Activated CD4-positive, CD25-positive, alpha-beta regulatory T cell treated with anti-CD3 and anti-CD28 coated beads, Interleukin-2, amount 50 U/mL, for 72 hours (primary cell): ENCODE data around the gene SERGEF.
"Not testable (repeated sequence)": the region's sequence is repeated elsewhere in the genome, so short reads cannot be mapped to it uniquely, and the experiment has no call there.

ENCODE experiments used
- DNase-seq: peaks from one replicate; pipeline ENCODE4 v3.0.0; 2021

SERGEF gene

GRCh38 chr11:18000128-18000527, 12.7 kb downstream of the SERGEF start:
- DNase-seq: not testable (repeated sequence)

DNA sequence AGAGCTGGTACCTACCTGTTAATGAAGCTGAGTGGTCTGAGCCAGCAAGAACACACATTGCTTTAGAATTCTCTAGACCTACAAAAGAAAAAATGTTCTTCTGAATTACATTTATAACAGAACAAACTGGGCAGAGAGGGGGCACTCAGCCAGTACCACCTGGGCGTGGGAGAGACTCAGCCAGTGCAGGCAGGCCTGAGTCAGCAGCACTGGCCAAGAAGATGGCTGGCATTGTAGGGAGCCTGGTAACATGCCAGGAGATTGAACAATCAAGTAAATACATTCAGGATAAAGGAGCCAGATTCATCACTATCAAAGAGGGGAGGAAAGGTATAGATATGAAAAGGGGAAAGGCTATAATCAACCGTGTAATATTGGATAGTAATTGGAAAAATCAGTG, 19.9 kb downstream of the SERGEF start:
- no peak for DNase-seq

GRCh38 chr11:17991783-17992433, 20.9 kb downstream of the SERGEF start:
- DNase-seq: no peak

- DNase-seq: no peak
These were observed 23.5 kb downstream of the SERGEF start for GRCh38 chr11:17989306-17989705.

DNA sequence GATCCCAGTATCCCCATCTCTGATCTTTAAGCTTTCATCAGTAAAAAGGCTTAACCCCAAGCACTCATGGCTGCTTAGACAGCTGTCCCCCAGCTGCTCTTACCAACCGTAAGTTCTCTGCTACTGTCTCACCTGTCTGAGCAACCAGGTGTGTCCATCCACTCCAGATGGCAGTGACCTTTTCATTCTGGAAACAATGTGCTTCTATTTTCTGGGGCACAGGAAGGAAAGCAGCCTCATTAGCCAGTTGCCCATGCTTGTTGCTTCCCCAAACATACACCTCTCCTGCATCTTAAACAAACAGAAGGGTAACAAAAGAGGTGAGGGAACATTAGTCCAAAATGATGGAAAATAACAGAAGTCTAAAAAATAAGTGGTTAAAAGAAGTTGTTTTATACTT, 24.4 kb downstream of the SERGEF start:
- no peak for DNase-seq

GRCh38 chr11:17987826-17988225, 25.0 kb downstream of the SERGEF start:
- no peak for DNase-seq

- no peak for DNase-seq
These were observed 26.1 kb downstream of the SERGEF start for GRCh38 chr11:17986711-17987220.

GRCh38 chr11:17986007-17986710, 26.7 kb downstream of the SERGEF start:
- DNase-seq: no peak

DNA sequence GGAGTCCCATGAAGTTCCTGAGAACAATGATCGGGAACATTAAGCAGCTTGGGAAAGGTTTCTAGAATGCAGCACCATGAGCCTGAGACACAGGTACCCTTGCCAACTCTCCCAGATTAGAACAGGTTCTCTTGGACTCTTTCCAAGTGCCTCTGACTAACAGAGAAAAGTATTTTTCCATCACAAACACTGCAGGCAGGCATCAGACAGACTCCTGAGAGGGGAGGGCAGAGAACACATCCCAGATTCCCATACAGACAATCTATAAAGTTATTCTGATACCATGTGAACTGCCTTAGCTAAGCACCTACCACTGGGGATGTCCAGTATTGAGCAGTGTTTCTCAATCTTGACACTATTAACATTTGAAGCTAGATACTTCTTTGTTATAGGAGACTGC, 27.3 kb downstream of the SERGEF start:
- no peak for DNase-seq

GRCh38 chr11:17983569-17983968, 29.3 kb downstream of the SERGEF start:
- no peak for DNase-seq

GRCh38 chr11:17979770-17980371, 33.0 kb downstream of the SERGEF start:
- DNase-seq: no peak

- DNase-seq: no peak
These were observed 34.1 kb downstream of the SERGEF start for GRCh38 chr11:17978553-17979287.

- DNase-seq: no peak
These were observed 36.2 kb downstream of the SERGEF start for GRCh38 chr11:17976651-17977050.

DNA sequence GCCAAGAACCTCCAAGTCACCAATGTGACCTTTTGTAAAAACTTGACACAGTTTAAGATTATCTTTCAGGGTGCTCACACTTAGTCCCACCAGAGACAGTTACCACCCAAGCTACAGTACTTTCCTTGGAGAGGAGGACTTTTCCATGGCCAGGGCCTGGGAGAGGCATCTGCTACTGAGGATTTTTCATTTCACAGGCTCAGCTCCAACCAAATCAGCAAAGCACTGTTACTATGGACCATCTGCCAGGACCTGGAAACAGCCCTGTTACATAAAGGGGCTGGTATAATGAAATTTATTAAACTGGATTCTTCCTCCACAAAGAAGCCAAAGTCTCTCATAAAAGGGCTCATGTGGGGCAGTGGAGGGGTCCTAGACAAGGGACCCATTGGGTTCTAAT, 38.6 kb downstream of the SERGEF start:
- no peak for DNase-seq

- DNase-seq: no peak
These were observed 39.9 kb downstream of the SERGEF start for GRCh38 chr11:17972987-17973386.

- DNase-seq: no peak
These were observed 44.6 kb downstream of the SERGEF start for GRCh38 chr11:17968206-17968605.

- no peak for DNase-seq
These were observed 45.2 kb downstream of the SERGEF start for GRCh38 chr11:17967661-17968060.

GRCh38 chr11:17960091-17960490, 52.8 kb downstream of the SERGEF start:
- no peak for DNase-seq

DNA sequence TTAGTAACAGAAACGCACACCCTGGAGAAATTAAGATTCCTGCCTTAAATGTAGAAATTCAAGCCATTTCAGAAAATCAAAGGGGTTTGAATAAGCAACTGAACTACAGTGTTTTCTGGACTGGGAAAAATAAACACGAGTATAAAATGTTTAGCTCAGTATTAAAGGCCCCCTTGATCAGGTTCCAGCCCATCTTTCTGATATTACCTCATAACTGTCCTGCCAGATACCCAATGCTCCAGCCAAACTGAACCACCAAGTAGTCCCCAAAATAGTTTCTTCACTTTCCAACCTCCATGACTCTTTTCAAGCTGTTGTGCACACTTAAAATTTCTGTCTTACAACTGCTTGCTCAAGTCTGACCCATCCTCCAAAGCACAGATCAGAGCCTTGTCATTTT, 54.4 kb downstream of the SERGEF start:
- no peak for DNase-seq

DNA sequence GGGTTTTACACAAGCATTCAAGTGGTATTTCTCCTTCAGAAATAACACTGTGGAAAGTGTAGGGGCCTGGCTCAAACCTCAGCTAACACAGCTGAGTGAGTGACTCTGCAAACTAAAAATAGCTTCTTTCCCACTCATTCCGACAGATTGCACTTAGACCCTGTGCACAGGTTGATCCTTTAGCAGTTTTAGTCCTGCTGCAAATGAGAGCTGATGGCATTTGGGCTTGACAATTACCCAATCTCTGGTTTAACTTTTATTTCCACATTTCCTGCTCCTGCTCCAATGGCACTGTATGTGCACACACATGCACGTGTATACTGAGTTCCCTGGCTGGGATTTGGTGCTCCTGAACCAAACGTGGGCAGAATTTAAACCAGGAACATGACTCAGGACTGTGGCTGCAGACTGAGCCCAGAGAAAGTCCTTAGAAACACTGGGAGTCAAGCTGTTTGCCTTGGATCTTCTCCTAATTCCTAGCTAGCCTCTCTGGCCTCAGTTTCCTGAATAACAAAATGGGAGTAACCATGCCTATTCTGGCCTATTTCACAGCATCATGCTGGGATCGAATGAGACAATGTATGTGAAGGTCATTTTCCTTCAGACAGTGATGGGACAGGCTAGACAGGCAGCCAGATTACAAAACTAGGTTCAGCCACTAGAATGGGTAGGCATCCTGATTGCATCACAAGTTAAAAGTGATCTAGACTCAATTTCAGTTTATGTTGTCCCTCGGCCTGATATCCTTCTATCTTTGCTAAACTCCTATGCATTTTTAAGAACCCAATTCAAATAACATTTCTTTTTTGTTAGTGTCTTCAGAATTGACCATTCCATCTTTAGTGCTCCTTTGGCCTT, 58.2 kb downstream of the SERGEF start:
- DNase-seq: no peak

DNA sequence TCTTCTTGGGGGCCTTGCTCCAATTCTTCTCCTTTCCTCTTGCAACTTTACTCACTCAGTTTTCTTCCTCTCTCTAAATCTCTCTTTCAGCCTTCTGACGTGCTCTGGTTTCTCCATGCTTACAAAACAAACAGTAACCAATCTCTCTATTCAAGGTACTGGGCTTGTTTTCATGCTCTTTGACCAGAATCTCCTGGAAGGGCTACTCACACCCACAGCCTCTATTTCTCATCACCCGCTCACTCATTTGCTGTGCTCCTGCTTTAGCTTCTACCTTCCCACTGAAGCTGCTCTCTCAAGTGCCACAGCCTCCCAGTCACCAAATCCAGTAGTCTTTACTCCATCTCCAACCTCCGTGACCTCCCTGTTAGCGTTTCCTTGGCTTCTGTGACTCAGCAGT, 60.4 kb downstream of the SERGEF start:
- DNase-seq: no peak

- no peak for DNase-seq
These were observed 61.0 kb downstream of the SERGEF start for GRCh38 chr11:17951685-17952388.
